Mesenchymal stem cell (in vitro differentiated cells and primary cell): ENCODE measurements around the gene SLC26A6.
A peak's percentile ranks its signal among the peaks of the same experiment; 100 is the strongest.

ENCODE experiments used
- DNase-seq: peaks from one replicate; pipeline ENCODE4 v3.0.0-alpha.2; 2013
- H2AFZ ChIP-seq: one replicate; pipeline ENCODE4 v1.6.1; 2013; ENCODE audit warnings: low read depth, mild to moderate bottlenecking, control low read depth, inconsistent platforms, low read length, moderate library complexity
- H2AK5ac ChIP-seq: 2 replicates; pipeline ENCODE4 v1.6.1; 2013; ENCODE audit warnings: low read length, moderate library complexity, mild to moderate bottlenecking, inconsistent platforms; ENCODE audit not compliant: severe bottlenecking
- H2BK120ac ChIP-seq: one replicate; pipeline ENCODE4 v1.6.1; 2013; ENCODE audit warnings: low read depth, mild to moderate bottlenecking, inconsistent platforms, low read length, moderate library complexity
- H2BK12ac ChIP-seq, 2 experiments: one replicate each; pipeline ENCODE4 v1.6.1; 2013; ENCODE audit warnings: inconsistent platforms in 2 of 2, low read length in 2 of 2, mild to moderate bottlenecking in 2 of 2, moderate library complexity in 2 of 2, control low read depth in 1 of 2
- H2BK15ac ChIP-seq: one replicate; pipeline ENCODE4 v1.6.1; 2013; ENCODE audit warnings: mild to moderate bottlenecking, low read depth, inconsistent platforms; ENCODE audit not compliant: poor library complexity, severe bottlenecking
- H2BK5ac ChIP-seq: 2 replicates; pipeline ENCODE4 v1.6.1; 2013; ENCODE audit warnings: low read depth, mild to moderate bottlenecking, low read length, control low read depth, inconsistent platforms; ENCODE audit not compliant: poor library complexity, severe bottlenecking
- H3K14ac ChIP-seq, 2 experiments: one replicate each; pipeline ENCODE4 v1.6.1; 2013; ENCODE audit warnings: inconsistent platforms in 2 of 2, low read length in 2 of 2, control low read depth in 1 of 2, mild to moderate bottlenecking in 1 of 2, moderate library complexity in 1 of 2
- H3K18ac ChIP-seq, 2 experiments: one replicate each; pipeline ENCODE4 v1.6.1; 2013; ENCODE audit warnings: inconsistent platforms in 2 of 2, low read length in 2 of 2, control low read depth in 1 of 2, low read depth in 1 of 2, mild to moderate bottlenecking in 1 of 2
- H3K23ac ChIP-seq, 2 experiments: one replicate each; pipeline ENCODE4 v1.6.1; 2013; ENCODE audit warnings: inconsistent platforms in 2 of 2, low read length in 2 of 2, mild to moderate bottlenecking in 2 of 2, moderate library complexity in 2 of 2, control low read depth in 1 of 2
- H3K27ac ChIP-seq: 2 replicates; pipeline ENCODE4 v1.5.1; 2013; ENCODE audit warnings: mild to moderate bottlenecking, moderate library complexity, low read length, control low read depth, inconsistent platforms; ENCODE audit not compliant: poor library complexity, severe bottlenecking
- H3K27me3 ChIP-seq, 2 experiments: 2 replicates each; pipeline versions ENCODE4 v1.6.1 to v1.7.0; 2013; ENCODE audit warnings: low read length in 2 of 2, mild to moderate bottlenecking in 2 of 2, moderate library complexity in 2 of 2, control low read depth in 1 of 2, inconsistent platforms in 1 of 2; ENCODE audit not compliant: control insufficient read depth in 1 of 2, insufficient read depth in 1 of 2
- H3K36me3 ChIP-seq, 2 experiments: 2 replicates each; pipeline versions ENCODE4 v1.6.1 to v1.7.0; 2013; ENCODE audit warnings: low read length in 2 of 2, control low read depth in 1 of 2, inconsistent platforms in 1 of 2, low read depth in 1 of 2, mild to moderate bottlenecking in 1 of 2; ENCODE audit not compliant: insufficient read depth in 2 of 2, control insufficient read depth in 1 of 2
- H3K4ac ChIP-seq, 2 experiments: one replicate each; pipeline ENCODE4 v1.6.1; 2013; ENCODE audit warnings: inconsistent platforms in 2 of 2, low read length in 2 of 2, mild to moderate bottlenecking in 2 of 2, moderate library complexity in 2 of 2, control low read depth in 1 of 2, low read depth in 1 of 2
- H3K4me1 ChIP-seq: 2 replicates; pipeline ENCODE4 v1.6.1; 2013; ENCODE audit warnings: low read depth, low read length, control low read depth; ENCODE audit not compliant: control insufficient read depth, insufficient read depth
- H3K4me2 ChIP-seq: 2 replicates; pipeline ENCODE4 v1.6.1; 2013; ENCODE audit warnings: low read length, mild to moderate bottlenecking, inconsistent platforms; ENCODE audit not compliant: poor library complexity, severe bottlenecking
- H3K4me3 ChIP-seq, 2 experiments: 2 replicates each; pipeline versions ENCODE4 v1.5.1 to v1.7.0; 2013; ENCODE audit warnings: low read length in 2 of 2, mild to moderate bottlenecking in 2 of 2, control low read depth in 1 of 2, low read depth in 1 of 2; ENCODE audit not compliant: insufficient read depth in 1 of 2
- H3K79me1 ChIP-seq: replicated peaks from 2 replicates; pipeline ENCODE4 v1.6.1; 2013; ENCODE audit warnings: mild to moderate bottlenecking, control low read depth, low read length, inconsistent platforms; ENCODE audit not compliant: poor library complexity, severe bottlenecking
- H3K9ac ChIP-seq: 2 replicates; pipeline ENCODE4 v1.7.0; 2013; ENCODE audit warnings: mild to moderate bottlenecking, low read length, moderate library complexity
- H3K9me3 ChIP-seq: 2 replicates; pipeline ENCODE4 v1.7.0; 2013; ENCODE audit warnings: mild to moderate bottlenecking, low read length; ENCODE audit not compliant: control insufficient read depth
- H4K8ac ChIP-seq: one replicate; pipeline ENCODE4 v1.6.1; 2013; ENCODE audit warnings: inconsistent platforms, mild to moderate bottlenecking, low read length, moderate library complexity
- H4K91ac ChIP-seq: one replicate; pipeline ENCODE4 v1.6.1; 2013; ENCODE audit warnings: mild to moderate bottlenecking, low read length, inconsistent platforms
- WGBS: methylation state at CpG from one replicate; pipeline ENCODE4 v1.1.7; 2013; ENCODE audit warnings: mixed read lengths; 5-methylcytosine and 5-hydroxymethylcytosine counted together

SLC26A6 gene

DNA sequence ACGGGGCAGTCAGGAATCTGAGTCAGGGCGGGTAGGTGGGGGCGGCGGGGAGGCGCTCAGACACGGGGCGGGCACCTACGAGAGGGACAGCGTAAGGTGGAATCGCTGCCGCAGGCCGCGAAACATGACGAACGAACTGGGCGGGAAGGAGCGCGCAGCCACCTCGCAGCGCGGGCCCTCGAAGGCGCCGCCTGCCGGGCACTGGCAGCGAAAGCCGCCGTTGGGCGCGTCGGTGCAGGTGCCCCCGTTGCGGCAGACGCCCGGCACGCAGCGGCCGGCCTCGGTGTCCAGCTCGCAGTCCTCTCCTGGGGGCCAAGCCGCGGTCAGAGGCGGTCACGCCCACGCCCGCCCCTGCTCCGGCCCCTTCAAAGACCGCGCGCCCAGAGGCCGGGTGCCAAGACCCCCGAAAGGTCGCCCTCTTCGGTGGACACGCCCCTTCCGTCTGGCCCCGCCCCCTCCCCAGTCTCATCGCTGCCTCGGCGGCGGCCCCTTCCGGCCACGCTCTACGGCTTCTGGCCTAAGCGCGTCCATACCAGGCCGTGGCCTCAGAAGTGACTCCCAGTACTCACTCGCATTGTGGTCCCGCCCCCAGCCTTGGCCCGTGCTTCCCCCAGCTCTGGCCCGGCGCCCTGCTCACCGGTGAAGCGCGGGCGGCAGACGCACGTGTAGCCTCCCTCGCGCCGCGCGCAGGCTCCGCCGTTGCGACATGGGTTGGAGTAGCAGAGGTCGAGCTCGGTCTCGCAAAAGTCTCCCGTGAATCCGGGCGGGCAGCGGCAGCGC is 21.0 kb upstream of the SLC26A6 start:
- Histone ChIP-seq H2BK5ac (no peak overlapping the region), H3K23ac (no peak overlapping the region), H3K4me2 (peak overlapping the region; percentile 37), H3K9me3 (no peaks in the 10 kb centered on the region), H3K4ac (no peak overlapping the region), H2AFZ (no peak overlapping the region), H3K4me1 (peaks cover 18% of the 10 kb centered on the region), H2BK12ac (no peak overlapping the region), H3K4me3 (peak overlapping the region; percentile 15 to 65), H4K8ac (no peak overlapping the region), H3K9ac (peak overlapping the region; percentile 29), H3K79me1 (no peaks in the 10 kb centered on the region), H3K27me3 (peaks cover 0 to 39% of the 10 kb centered on the region in 2 experiments), H2BK15ac (no peak overlapping the region), H4K91ac (no peak overlapping the region), H3K36me3 (peaks cover 0 to 29% of the 10 kb centered on the region in 2 experiments), H3K18ac (no peak overlapping the region), H3K27ac (no peak overlapping the region), H2BK120ac (no peak overlapping the region), H3K14ac (no peak overlapping the region), H2AK5ac (no peak overlapping the region)
- peak; percentile 42 for DNase-seq
- WGBS = 34% methylated on average over 89 of the region's 94 CpGs

GRCh38 chr3:48655606-48656005 is 20.3 kb upstream of the SLC26A6 start:
- Histone ChIP-seq H2AK5ac (no peak overlapping the region), H3K23ac (peak overlapping the region in 1 of 2 experiments; percentile 28), H3K4me2 (no peak overlapping the region), H3K9ac (no peak overlapping the region), H2BK15ac (no peak overlapping the region), H3K79me1 (no peaks in the 10 kb centered on the region), H3K27me3 (peaks cover 0 to 39% of the 10 kb centered on the region in 2 experiments), H3K4me3 (no peak overlapping the region), H4K8ac (no peak overlapping the region), H2AFZ (no peak overlapping the region), H3K9me3 (no peaks in the 10 kb centered on the region), H3K4me1 (peaks cover 15% of the 10 kb centered on the region), H3K18ac (no peak overlapping the region), H2BK120ac (no peak overlapping the region), H3K27ac (no peak overlapping the region), H2BK12ac (no peak overlapping the region), H2BK5ac (no peak overlapping the region), H4K91ac (no peak overlapping the region), H3K4ac (no peak overlapping the region), H3K36me3 (peaks cover 0 to 24% of the 10 kb centered on the region in 2 experiments), H3K14ac (no peak overlapping the region)
- no peak for DNase-seq
- 55% methylated on average over 23 of the region's 30 CpGs for WGBS

GRCh38 chr3:48655063-48655462 is 19.8 kb upstream of the SLC26A6 start:
- Histone ChIP-seq H3K36me3 (peaks cover 0 to 21% of the 10 kb centered on the region in 2 experiments), H3K4me3 (no peak overlapping the region), H3K18ac (no peak overlapping the region), H4K8ac (no peak overlapping the region), H3K27ac (no peak overlapping the region), H3K79me1 (no peaks in the 10 kb centered on the region), H3K9me3 (no peaks in the 10 kb centered on the region), H3K27me3 (peaks cover 0 to 39% of the 10 kb centered on the region in 2 experiments), H2AFZ (no peak overlapping the region), H4K91ac (no peak overlapping the region), H2BK120ac (no peak overlapping the region), H2AK5ac (no peak overlapping the region), H3K4ac (no peak overlapping the region), H2BK15ac (no peak overlapping the region), H3K14ac (no peak overlapping the region), H3K9ac (no peak overlapping the region), H3K4me2 (no peak overlapping the region), H3K4me1 (peaks cover 15% of the 10 kb centered on the region), H3K23ac (no peak overlapping the region), H2BK5ac (no peak overlapping the region), H2BK12ac (no peak overlapping the region)
- 95% methylated on average over 12 of the region's 12 CpGs for WGBS
- no peak for DNase-seq

DNA sequence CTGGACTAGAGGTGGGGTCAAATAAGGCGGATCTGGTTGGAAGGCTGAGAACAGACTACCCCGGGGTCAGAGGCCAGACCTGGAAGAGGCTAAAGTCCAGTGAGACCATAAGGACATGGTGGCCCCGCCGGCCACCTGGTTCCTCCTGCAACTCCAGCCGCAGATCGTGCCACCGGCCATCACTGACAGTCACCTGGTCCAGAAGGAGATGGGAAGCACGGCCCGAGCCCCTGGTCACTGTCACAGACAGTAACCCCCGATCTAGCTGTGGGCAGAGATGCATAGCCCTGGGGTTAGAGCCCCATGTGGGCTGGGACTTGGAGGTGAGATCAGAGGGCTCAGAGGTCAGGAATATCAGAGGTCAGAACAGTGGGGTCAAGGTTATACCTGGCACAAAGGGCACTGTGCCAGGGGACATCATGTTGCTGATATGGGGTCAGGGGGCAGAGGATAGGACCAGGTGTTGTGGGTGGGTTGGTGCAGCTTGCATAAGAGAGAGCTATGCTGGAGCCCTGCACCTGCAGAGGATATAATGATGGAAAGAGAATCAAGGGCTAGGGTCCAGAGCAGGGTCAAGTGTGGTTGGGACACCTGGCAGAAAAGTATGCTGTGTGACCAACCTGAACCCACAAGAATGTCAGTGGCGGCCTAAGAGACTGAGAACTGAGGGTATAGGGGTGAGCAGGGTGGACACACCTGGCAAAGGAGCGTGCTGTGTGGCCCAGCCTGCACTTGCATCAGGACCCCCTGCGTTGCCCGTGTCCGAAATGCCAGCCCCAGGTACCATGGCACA is 17.9 kb upstream of the SLC26A6 start:
- H2BK5ac ChIP-seq = no peak overlapping the region
- H3K27ac ChIP-seq = no peak overlapping the region
- DNase-seq = no peak
- H3K4me2 ChIP-seq = no peak overlapping the region
- H2AK5ac ChIP-seq = no peak overlapping the region
- no peak overlapping the region for H4K8ac ChIP-seq
- H2BK12ac ChIP-seq = no peak overlapping the region
- no peak overlapping the region for H3K18ac ChIP-seq
- no peak overlapping the region for H3K9ac ChIP-seq
- no peak overlapping the region for H3K14ac ChIP-seq
- H2BK120ac ChIP-seq = no peak overlapping the region
- no peaks in the 10 kb centered on the region for H3K79me1 ChIP-seq
- no peaks in the 10 kb centered on the region for H3K9me3 ChIP-seq
- H3K36me3 ChIP-seq = peaks cover 0 to 13% of the 10 kb centered on the region in 2 experiments
- peaks cover 0 to 33% of the 10 kb centered on the region in 2 experiments for H3K27me3 ChIP-seq
- no peak overlapping the region for H4K91ac ChIP-seq
- no peak overlapping the region for H2BK15ac ChIP-seq
- H3K4me1 ChIP-seq = peaks cover 15% of the 10 kb centered on the region
- no peak overlapping the region for H3K4ac ChIP-seq
- H3K23ac ChIP-seq = peak overlapping the region in 1 of 2 experiments; percentile 40
- WGBS = 95% methylated on average over 15 of the region's 15 CpGs
- no peak overlapping the region for H3K4me3 ChIP-seq
- no peak overlapping the region for H2AFZ ChIP-seq
